Progenitor cell of endocrine pancreas (in vitro differentiated cells): ENCODE measurements around the gene RUFY2. TPM values are rescaled to one million over a fixed set of nuclear protein-coding genes. Genes with fewer than 3 reads are reported as not detected.

ENCODE experiments used
- DNase-seq: peaks from one replicate; pipeline ENCODE4 v3.0.0; 2021; ENCODE audit warnings: low spot score; ENCODE audit not compliant: unreplicated experiment
- H3K27ac Mint-ChIP-seq: 2 replicates; pipeline ENCODE4 v1.8.0; 2021; ENCODE audit warnings: mild to moderate bottlenecking, moderate library complexity, mixed read lengths
- H3K27me3 Mint-ChIP-seq: 2 replicates; pipeline ENCODE4 v1.8.0; 2021; ENCODE audit warnings: mixed read lengths
- H3K36me3 Mint-ChIP-seq: 2 replicates; pipeline ENCODE4 v1.8.0; 2022; ENCODE audit warnings: mixed read lengths; ENCODE audit not compliant: insufficient read depth
- H3K4me1 Mint-ChIP-seq: 2 replicates; pipeline ENCODE4 v1.8.0; 2021; ENCODE audit warnings: low read depth, mixed read lengths
- H3K4me3 Mint-ChIP-seq: 2 replicates; pipeline ENCODE4 v1.8.0; 2021; ENCODE audit warnings: low read depth, mild to moderate bottlenecking, moderate library complexity, mixed read lengths
- H3K9me3 Mint-ChIP-seq: 2 replicates; pipeline ENCODE4 v1.8.0; 2021; ENCODE audit warnings: low read depth, mixed read lengths
- total RNA-seq: library from RNA; stranded (reverse); gene quantifications from 2 replicates; pipeline ENCODE4 v1.2.1, GENCODE V29; 2021
- TF ChIP-seq, protein P1 (sequence below): fragments of 200-600 bp; sonication (generic); IDR thresholded peaks from one replicate; pipeline ENCODE4 v1.5.0; 2021; ENCODE audit warnings: antibody characterized with exemption, mild to moderate bottlenecking; ENCODE audit not compliant: unreplicated experiment

Gene RUFY2
- total RNA-seq, 1 donor from 2014 or later = 32.5 TPM

GRCh38 chr10:68336754-68337351 is 70.2 kb downstream of the RUFY2 start:
- Mint-ChIP-seq H3K27ac (peak overlapping the region; percentile 62), H3K27me3 (no peaks in the 10 kb centered on the region), H3K4me3 (peak overlapping the region; percentile 52), H3K4me1 (peaks cover 37% of the 10 kb centered on the region), H3K9me3 (no peaks in the 10 kb centered on the region), H3K36me3 (peaks cover 37% of the 10 kb centered on the region)
- TF ChIP-seq, protein P1, sequence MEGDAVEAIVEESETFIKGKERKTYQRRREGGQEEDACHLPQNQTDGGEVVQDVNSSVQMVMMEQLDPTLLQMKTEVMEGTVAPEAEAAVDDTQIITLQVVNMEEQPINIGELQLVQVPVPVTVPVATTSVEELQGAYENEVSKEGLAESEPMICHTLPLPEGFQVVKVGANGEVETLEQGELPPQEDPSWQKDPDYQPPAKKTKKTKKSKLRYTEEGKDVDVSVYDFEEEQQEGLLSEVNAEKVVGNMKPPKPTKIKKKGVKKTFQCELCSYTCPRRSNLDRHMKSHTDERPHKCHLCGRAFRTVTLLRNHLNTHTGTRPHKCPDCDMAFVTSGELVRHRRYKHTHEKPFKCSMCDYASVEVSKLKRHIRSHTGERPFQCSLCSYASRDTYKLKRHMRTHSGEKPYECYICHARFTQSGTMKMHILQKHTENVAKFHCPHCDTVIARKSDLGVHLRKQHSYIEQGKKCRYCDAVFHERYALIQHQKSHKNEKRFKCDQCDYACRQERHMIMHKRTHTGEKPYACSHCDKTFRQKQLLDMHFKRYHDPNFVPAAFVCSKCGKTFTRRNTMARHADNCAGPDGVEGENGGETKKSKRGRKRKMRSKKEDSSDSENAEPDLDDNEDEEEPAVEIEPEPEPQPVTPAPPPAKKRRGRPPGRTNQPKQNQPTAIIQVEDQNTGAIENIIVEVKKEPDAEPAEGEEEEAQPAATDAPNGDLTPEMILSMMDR = no peak
- no peak for DNase-seq

GRCh38 chr10:68334672-68335467 is 72.2 kb downstream of the RUFY2 start:
- Mint-ChIP-seq H3K27ac (peak overlapping the region; percentile 84), H3K4me1 (peaks cover 44% of the 10 kb centered on the region), H3K9me3 (no peaks in the 10 kb centered on the region), H3K4me3 (peak overlapping the region; percentile 100), H3K27me3 (no peaks in the 10 kb centered on the region), H3K36me3 (peaks cover 22% of the 10 kb centered on the region)
- DNase-seq = no peak
- TF ChIP-seq, protein P1 = no peak

DNA sequence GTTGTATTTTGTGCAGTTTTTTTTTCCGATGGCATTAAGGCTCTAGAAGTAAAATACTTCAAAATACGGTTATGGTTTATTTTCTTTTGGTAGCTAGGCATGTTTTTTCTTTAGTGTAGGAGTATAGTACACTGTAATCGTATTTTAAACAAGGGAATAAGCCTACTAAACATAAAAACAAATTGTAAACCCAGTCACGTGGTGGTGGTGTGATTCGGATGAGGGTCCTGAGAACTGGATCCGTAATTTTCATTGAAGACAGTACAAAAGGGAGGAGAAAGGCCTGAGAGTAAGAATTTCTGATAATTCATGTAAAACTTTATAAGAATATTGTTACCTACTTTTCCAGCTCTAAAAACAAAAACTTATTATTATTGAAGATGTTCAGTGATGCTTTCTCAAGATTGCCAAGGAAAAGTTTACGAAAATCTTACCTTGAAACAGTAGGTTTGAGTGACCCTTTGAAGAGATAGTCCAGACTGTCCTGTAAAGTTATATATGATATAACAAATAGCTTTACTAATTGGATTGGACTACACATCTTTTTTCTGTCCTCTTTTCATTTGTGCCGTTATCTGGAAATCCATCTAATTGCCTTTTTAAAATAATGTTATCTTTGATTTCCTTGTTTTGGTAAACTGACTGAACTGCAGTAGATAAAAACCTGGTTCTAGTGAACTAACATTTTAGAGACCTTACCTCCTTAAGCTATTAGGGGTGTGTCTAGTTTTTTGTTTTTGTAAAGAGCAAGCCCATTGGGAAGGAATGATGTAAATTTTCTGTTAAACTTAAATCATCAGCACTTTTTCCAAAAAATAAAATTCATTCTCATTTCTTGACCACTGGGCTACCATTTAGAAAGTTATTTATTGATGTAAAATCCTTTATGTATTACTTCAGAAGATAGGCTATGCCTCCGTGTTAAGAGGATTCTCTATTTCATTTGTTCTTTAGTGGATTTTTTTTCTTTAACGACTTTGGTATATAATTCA is 73.3 kb downstream of the RUFY2 start:
- Mint-ChIP-seq H3K4me3 (peak overlapping the region; percentile 100), H3K36me3 (peaks cover 16% of the 10 kb centered on the region), H3K9me3 (no peaks in the 10 kb centered on the region), H3K4me1 (peaks cover 44% of the 10 kb centered on the region), H3K27ac (peak overlapping the region; percentile 100), H3K27me3 (no peaks in the 10 kb centered on the region)
- DNase-seq = no peak
- TF ChIP-seq, protein P1 = no peak

- H3K36me3 Mint-ChIP-seq = peaks cover 13% of the 10 kb centered on the region
- H3K27ac Mint-ChIP-seq = peak overlapping the region; percentile 100
Measured at GRCh38 chr10:68333058-68333395, 74.0 kb downstream of the RUFY2 start.

More at GRCh38 chr10:68333058-68333395, 74.0 kb downstream of the RUFY2 start:
- Mint-ChIP-seq H3K4me1 (peaks cover 42% of the 10 kb centered on the region), H3K27me3 (no peaks in the 10 kb centered on the region), H3K9me3 (no peaks in the 10 kb centered on the region), H3K4me3 (peak overlapping the region; percentile 100)
- TF ChIP-seq, protein P1 = no peak
- no peak for DNase-seq
